ENCODE results near the gene LFNG.

LFNG gene, protein sequence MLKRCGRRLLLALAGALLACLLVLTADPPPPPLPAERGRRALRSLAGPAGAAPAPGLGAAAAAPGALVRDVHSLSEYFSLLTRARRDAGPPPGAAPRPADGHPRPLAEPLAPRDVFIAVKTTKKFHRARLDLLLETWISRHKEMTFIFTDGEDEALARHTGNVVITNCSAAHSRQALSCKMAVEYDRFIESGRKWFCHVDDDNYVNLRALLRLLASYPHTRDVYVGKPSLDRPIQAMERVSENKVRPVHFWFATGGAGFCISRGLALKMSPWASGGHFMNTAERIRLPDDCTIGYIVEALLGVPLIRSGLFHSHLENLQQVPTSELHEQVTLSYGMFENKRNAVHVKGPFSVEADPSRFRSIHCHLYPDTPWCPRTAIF

GRCh38 chr7:2519119-2519930 is at the start of gene LFNG:
LFNG (plus strand) TSS chr7:2519774; CDS start chr7:2519862, 88 bp downstream.
- peaks cover 55% of the 10 kb centered on the region for H3K4me1 Mint-ChIP-seq (ENCODE audit: low read depth)
- no peaks in the 10 kb centered on the region for H3K27me3 Mint-ChIP-seq
- H3K4me3 Mint-ChIP-seq = peak within 1 kb of the TSS; percentile 91
- peak within 1 kb of the TSS; percentile 80 for H3K27ac Mint-ChIP-seq
- H3K36me3 Mint-ChIP-seq (ENCODE audit: low read depth) = no peaks in the 10 kb centered on the region
- no peaks in the 10 kb centered on the region for H3K9me3 Mint-ChIP-seq

- Mint-ChIP-seq H3K27me3 (peaks cover 10% of the 10 kb centered on the region), H3K9me3 (no peaks in the 10 kb centered on the region), H3K36me3 (ENCODE audit: low read depth) (no peaks in the 10 kb centered on the region), H3K4me1 (ENCODE audit: low read depth) (peaks cover 3% of the 10 kb centered on the region), H3K4me3 (no peak overlapping the region), H3K27ac (no peak overlapping the region)
These were observed 49.2 kb upstream of the LFNG start for GRCh38 chr7:2470204-2471021.

DNA sequence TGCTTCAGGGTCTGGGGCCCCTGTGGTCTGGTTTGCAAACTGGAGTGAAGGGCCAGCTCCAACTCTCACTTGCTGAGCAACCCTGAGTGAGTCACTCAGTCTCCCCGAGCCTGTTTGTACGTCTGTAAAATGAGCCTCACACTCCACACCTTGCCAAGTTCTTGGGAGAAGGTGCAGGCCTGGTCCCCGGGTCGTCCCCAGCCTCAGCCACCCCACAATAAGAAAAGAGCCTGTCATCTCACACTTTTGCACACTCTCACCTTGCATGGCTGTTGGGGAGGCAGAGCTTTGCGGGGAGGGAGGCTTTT is 48.6 kb upstream of the LFNG start:
- Mint-ChIP-seq H3K27me3 (peaks cover 10% of the 10 kb centered on the region), H3K9me3 (no peaks in the 10 kb centered on the region), H3K4me1 (ENCODE audit: low read depth) (peaks cover 3% of the 10 kb centered on the region), H3K36me3 (ENCODE audit: low read depth) (no peaks in the 10 kb centered on the region), H3K4me3 (no peak overlapping the region), H3K27ac (no peak overlapping the region)

DNA sequence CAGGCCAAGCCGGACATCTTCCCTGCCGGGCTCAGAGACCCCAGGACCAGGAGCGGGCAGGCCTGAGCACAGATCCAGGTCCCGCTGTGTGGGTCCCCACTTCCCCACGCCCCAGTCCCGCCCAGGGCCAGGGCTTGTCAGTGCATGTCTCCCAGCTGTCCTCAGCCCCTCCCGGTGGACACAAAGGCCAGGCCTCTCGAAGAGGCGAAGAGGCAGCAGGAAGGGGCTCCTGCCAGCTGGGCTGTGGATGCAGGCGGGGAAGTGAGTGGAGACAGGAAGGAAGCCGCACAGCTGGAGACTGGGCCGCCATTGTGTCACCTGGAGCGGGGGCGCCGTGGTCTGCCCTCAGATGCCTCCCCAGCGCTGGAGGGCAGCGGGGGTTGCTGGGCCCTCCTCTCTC is 48.2 kb upstream of the LFNG start:
- Mint-ChIP-seq H3K4me3 (no peak overlapping the region), H3K27me3 (peaks cover 10% of the 10 kb centered on the region), H3K36me3 (ENCODE audit: low read depth) (no peaks in the 10 kb centered on the region), H3K9me3 (no peaks in the 10 kb centered on the region), H3K4me1 (ENCODE audit: low read depth) (peaks cover 3% of the 10 kb centered on the region), H3K27ac (no peak overlapping the region)

DNA sequence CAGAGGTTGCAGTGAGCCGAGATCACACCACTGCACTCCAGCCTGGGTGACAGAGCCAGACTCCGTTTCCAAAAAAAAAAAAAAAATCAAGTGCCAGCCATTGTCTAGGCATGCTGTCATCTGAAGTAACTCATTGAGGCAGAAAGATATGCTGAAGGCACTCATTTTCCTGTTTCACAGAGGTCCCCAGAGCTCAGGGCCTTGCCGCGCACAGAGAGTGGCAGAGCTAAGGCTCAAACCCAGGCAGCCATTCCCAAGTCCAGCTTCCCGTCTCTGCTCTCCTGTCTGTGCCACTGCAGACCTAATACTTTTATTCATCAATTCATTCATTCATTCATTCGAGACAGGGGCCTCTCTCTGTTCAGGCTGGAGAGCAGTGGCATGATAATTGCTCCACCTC is 46.8 kb upstream of the LFNG start:
- peaks cover 10% of the 10 kb centered on the region for H3K27me3 Mint-ChIP-seq
- peaks cover 3% of the 10 kb centered on the region for H3K4me1 Mint-ChIP-seq (ENCODE audit: low read depth)
- no peaks in the 10 kb centered on the region for H3K36me3 Mint-ChIP-seq (ENCODE audit: low read depth)
- no peaks in the 10 kb centered on the region for H3K9me3 Mint-ChIP-seq
- no peak overlapping the region for H3K27ac Mint-ChIP-seq
- no peak overlapping the region for H3K4me3 Mint-ChIP-seq

GRCh38 chr7:2473496-2474180 is 45.9 kb upstream of the LFNG start:
- no peaks in the 10 kb centered on the region for H3K36me3 Mint-ChIP-seq (ENCODE audit: low read depth)
- H3K27me3 Mint-ChIP-seq = peaks cover 10% of the 10 kb centered on the region
- no peaks in the 10 kb centered on the region for H3K9me3 Mint-ChIP-seq
- no peak overlapping the region for H3K4me3 Mint-ChIP-seq
- peaks cover 3% of the 10 kb centered on the region for H3K4me1 Mint-ChIP-seq (ENCODE audit: low read depth)
- H3K27ac Mint-ChIP-seq = no peak overlapping the region

- Mint-ChIP-seq H3K36me3 (ENCODE audit: low read depth) (no peaks in the 10 kb centered on the region), H3K4me1 (ENCODE audit: low read depth) (no peaks in the 10 kb centered on the region), H3K27ac (no peak overlapping the region), H3K4me3 (no peak overlapping the region), H3K27me3 (peaks cover 7% of the 10 kb centered on the region), H3K9me3 (no peaks in the 10 kb centered on the region)
These were observed 45.4 kb upstream of the LFNG start for GRCh38 chr7:2474224-2474623.

DNA sequence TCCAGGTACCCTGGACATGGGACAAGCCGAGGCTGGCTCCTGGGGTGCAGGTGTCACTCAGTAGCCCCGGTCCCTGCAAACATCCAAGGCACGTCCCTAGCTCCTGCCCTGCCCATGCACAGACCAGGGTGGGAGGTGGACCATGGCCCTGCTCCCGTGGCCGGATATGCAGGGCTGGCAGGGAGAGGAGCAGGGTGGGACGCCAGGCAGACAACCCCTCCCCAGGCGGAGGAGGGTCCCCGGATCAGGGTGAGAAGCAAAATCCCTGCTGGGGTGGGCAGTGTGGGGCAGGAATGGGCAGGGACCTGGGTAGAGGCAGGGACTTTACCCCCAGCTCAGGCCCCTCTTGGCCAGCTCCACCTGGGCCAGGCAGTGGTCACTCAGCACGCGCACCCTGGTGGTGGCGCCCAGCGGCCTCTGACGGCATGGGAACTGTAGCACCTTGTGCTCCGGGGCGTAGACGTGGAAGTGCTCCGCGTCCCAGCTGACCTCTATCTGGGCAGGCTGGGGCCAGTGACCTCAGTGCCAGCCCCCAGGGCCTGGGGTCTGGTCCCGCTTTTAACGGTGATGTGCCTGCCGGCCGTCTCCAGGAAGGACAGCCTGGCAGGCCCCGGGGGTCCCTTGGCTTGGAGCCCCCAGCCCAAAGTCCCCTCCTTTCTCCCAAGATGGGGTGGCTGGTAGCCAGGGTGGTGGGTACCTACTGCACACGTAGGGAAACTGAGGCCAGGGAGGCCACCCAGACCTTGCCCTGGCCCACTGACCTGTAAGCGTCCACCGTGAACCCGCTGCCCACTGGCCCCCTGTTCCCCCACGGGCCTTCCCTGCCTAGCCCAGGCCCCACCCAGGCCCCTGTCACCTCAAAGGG is 44.5 kb upstream of the LFNG start:
- H3K9me3 Mint-ChIP-seq = no peaks in the 10 kb centered on the region
- no peaks in the 10 kb centered on the region for H3K4me1 Mint-ChIP-seq (ENCODE audit: low read depth)
- H3K4me3 Mint-ChIP-seq = no peak overlapping the region
- H3K36me3 Mint-ChIP-seq (ENCODE audit: low read depth) = no peaks in the 10 kb centered on the region
- H3K27me3 Mint-ChIP-seq = peaks cover 3% of the 10 kb centered on the region
- H3K27ac Mint-ChIP-seq = no peak overlapping the region

GRCh38 chr7:2475678-2476015 is 43.9 kb upstream of the LFNG start:
- H3K4me1 Mint-ChIP-seq (ENCODE audit: low read depth) = no peaks in the 10 kb centered on the region
- no peaks in the 10 kb centered on the region for H3K36me3 Mint-ChIP-seq (ENCODE audit: low read depth)
- H3K4me3 Mint-ChIP-seq = no peak overlapping the region
- no peaks in the 10 kb centered on the region for H3K9me3 Mint-ChIP-seq
- no peak overlapping the region for H3K27ac Mint-ChIP-seq
- no peaks in the 10 kb centered on the region for H3K27me3 Mint-ChIP-seq

DNA sequence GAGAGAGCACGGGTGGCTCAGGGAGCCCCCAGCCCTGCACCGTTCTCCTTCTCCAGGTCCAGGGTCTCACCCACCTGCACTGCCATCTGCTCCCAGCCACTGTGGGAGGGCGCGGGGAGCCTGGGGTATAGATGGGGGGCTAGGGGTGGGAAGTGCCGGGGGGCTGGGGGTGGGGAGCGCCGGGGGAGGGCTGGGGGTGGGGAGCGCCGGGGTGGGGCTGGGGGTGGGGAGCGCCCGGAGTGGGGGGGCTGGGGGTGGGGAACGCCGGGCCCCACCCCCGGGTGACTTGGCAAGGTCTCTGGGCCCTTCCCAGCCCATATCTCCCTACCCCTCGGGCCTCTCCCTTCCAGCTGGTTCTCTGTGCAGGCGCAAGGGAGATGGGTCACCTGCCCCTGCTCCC is 43.3 kb upstream of the LFNG start, which contains the start of gene GRIFIN:
TSS of gene GRIFIN (minus strand) at position 101 of the 400 bp plus-strand sequence. CDS start at position 86, 15 bp downstream.
- no peaks in the 10 kb centered on the region for H3K4me1 Mint-ChIP-seq (ENCODE audit: low read depth)
- no peak within 1 kb of the TSS for H3K4me3 Mint-ChIP-seq
- H3K36me3 Mint-ChIP-seq (ENCODE audit: low read depth) = no peaks in the 10 kb centered on the region
- H3K9me3 Mint-ChIP-seq = no peaks in the 10 kb centered on the region
- H3K27me3 Mint-ChIP-seq = no peaks in the 10 kb centered on the region
- H3K27ac Mint-ChIP-seq = no peak within 1 kb of the TSS

DNA sequence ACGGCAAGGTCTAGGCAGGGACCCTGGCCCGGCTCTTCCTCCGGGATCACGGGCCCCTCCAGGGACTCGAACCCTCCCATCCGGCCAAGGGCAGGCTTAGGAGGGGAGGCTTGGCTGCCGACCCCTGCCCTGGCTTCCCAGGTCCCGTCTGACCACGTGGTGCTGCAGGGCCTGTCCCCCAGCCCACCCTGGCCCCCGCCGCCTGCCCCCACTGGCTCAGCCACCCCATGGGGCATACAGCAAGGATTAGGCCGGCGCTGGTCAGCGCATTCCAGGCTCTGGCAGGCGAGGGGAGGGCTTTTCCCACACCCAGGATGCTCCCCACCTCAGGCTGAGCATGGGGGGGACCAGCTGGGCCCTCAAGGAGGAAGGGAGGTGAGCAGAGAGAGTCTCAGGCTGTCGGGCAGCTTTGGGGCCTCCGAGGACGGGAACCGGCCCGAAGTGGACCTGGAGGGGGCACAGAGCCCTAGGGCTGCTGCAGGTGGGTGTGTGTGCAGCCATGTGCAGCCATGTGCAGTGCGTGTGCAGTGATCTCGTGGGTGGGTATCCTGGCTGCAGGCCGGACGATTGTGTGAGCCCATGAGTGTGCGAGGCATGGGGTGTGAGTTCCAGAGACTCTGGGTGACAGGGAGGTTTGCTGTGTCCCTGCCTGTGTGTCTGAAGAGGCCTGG is 42.7 kb upstream of the LFNG start:
- no peaks in the 10 kb centered on the region for H3K36me3 Mint-ChIP-seq (ENCODE audit: low read depth)
- H3K9me3 Mint-ChIP-seq = no peaks in the 10 kb centered on the region
- no peak overlapping the region for H3K4me3 Mint-ChIP-seq
- no peaks in the 10 kb centered on the region for H3K4me1 Mint-ChIP-seq (ENCODE audit: low read depth)
- no peaks in the 10 kb centered on the region for H3K27me3 Mint-ChIP-seq
- H3K27ac Mint-ChIP-seq = no peak overlapping the region

DNA sequence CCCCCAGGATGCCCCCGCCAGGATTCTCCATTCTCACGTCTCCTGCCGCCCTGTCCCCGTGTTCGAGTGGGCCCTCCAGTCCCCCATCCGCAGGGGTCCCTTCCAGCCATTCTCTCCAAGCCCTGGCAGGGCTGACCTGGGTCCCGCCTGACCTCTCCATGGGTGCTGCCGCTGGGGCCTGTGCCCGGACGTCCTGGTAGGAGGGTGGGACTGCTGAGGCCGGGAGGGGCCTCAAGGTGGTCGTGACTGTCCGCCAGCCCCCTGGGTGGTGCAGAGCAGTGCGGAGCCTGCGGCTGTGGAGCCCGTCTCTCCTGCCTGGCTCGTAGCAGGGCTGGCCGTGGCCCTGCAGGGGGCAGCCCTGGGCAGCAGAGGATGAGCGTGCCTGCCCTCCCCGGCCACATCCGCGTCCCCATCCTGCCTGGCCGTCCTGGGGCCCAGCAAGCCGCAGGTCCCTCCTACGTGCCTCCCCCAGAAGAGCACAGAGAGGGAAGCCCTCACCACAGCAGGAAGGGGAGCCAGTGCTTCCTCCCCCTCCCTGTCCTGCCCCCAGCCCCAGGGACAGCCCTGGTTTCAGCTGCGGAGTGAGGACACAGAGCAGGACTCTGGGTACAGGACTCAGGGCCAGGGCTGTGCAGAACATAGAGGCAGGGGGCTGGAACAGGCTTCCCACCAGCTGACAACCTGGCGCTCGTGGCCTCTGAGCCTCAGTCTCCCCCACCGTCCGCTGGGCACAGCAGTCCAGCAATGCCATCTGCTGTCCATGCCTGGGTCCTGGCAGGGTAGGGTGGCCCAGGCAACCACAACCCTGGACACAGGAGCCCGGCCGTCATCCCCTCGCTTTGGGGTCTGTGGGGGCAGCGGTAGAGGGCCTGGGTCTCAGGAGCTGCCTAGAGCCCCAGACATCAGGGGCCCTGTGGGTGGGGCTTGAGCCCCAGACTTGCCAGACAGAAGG is 41.9 kb upstream of the LFNG start:
- H3K27ac Mint-ChIP-seq = no peak overlapping the region
- H3K4me3 Mint-ChIP-seq = no peak overlapping the region
- H3K36me3 Mint-ChIP-seq (ENCODE audit: low read depth) = no peaks in the 10 kb centered on the region
- H3K9me3 Mint-ChIP-seq = no peaks in the 10 kb centered on the region
- H3K27me3 Mint-ChIP-seq = no peaks in the 10 kb centered on the region
- H3K4me1 Mint-ChIP-seq (ENCODE audit: low read depth) = no peaks in the 10 kb centered on the region

DNA sequence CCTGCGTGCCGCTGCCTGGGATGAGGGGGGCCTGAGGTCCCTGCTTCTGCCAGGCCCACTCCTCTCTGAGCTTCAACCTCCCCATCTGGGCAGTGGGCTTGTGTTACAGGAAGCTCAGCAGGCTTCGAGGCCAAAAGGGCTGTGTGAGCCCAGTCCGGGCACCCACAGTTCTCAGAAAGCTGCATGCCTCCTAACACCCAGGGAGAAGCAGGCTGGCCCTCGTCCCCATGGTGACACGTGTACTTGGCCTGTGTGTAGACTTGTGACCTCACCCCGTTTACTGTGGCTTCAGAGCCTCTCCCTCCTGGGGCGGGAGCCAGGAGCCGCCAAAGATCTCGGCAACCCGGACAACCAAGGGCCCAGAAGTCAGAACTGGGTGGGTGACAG is 41.2 kb upstream of the LFNG start:
- H3K4me1 Mint-ChIP-seq (ENCODE audit: low read depth) = no peaks in the 10 kb centered on the region
- H3K27ac Mint-ChIP-seq = no peak overlapping the region

More for the DNA sequence above, 41.2 kb upstream of the LFNG start:
- H3K36me3 Mint-ChIP-seq (ENCODE audit: low read depth) = no peaks in the 10 kb centered on the region
- no peak overlapping the region for H3K4me3 Mint-ChIP-seq
- H3K9me3 Mint-ChIP-seq = no peaks in the 10 kb centered on the region
- H3K27me3 Mint-ChIP-seq = no peaks in the 10 kb centered on the region
